ENCODE data around the gene SLC23A2.
"Not testable (repeated sequence)": the region's sequence is repeated elsewhere in the genome, so short reads cannot be mapped to it uniquely, and the experiment has no call there.

Gene SLC23A2

DNA sequence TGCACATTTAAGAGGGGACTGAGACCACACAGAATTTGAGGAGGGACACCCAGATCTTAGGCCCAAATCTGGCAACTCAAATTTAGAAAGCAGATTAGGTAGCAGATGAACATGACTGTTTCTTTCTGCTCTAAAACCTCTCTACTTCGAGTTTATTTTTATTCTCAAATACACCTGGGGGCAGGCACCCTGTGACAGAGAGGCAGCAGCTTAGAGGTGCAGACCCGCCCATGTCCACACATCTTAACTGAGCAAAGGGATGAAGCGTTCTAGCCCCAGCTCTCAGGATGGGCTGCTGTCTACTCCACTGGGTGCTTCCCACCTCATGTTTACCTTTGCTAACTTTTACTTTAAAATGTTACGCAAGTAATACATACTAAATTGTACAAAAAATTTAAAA lies 125.0 kb downstream of the SLC23A2 start:
- no peak for DNase-seq (ENCODE audit: low spot score)

DNA sequence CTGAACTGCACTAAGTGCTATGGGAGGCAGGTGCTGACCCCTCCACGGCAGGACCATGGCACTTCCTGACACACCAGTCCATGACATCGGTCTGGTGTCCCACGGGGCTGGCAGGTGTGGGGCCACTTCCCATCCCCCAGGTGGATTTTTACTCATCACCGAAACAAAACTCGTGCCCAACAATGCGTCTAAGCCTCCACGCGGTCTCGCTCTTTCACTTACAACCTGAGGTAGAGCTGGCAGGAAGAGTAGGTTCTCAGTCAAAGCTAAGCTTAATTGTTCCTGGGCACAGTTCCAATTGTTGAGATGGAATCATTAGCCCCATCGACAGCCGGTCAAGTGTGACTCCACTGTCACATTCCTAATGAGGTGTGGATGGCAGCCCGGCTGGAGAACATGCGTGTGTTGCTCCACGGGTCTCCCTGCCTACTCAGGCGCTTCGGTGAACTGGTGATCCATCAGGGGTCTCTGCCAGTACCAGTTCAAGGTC lies 125.7 kb downstream of the SLC23A2 start:
- DNase-seq (ENCODE audit: low spot score) = no peak

DNA sequence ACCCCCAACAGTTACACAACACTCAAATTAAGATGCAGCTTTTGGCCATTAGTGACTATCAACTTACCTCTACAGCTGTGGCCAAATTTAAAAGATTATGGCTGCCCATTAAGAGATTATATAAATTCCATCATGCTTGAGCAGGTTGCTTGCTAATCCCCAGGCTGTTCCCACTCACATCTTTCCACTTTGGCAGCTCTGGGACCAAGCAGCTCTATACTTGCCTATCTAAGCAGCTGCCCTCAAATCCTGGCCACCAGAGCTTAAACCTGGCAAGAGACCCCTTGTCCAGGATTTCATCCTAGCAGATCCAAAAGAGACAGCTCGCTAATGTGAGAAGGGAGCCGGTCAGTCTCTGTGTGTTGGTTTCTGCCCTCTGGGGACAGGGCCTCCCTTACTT lies 127.9 kb downstream of the SLC23A2 start:
- no peak for DNase-seq (ENCODE audit: low spot score)

DNA sequence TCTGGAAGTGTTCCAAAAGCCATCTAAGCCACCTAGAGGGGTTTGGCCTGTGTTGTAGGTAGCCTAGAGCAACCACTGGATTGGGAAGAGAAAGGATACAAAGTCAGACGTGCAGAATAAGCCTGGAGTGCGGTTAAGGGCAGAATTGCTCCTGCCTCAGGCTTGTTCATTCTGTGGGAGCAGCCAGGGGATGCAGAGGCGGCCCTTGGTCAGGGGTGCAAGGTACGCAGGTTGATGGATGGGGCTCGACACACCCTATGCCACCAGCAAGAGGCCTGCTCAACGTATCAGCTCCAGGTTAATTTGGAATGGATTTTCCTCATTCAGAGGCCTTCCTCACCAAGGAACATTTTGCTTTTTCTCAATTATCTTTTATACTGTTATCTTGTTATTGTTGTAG lies 129.8 kb downstream of the SLC23A2 start:
- DNase-seq (ENCODE audit: low spot score) = no peak

DNA sequence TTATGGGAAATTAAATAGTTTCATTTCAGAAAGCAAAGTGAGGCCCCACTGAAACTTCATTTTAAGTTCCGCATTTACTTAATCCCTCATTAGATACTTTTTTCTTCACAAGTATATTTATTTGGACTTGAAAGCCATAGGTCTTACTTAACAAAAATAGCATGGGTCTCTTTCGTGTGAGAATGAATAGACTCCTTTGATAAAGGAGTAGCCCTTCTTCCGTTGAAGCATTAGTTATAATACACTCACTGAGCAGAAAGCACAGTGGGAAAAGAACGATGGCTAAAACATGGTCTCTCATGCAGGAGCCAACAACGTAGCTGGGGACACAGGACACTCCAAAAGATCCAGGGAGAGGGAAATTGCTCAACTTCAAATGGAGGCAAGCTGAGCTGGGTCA lies 130.4 kb downstream of the SLC23A2 start:
- DNase-seq (ENCODE audit: low spot score) = no peak

DNA sequence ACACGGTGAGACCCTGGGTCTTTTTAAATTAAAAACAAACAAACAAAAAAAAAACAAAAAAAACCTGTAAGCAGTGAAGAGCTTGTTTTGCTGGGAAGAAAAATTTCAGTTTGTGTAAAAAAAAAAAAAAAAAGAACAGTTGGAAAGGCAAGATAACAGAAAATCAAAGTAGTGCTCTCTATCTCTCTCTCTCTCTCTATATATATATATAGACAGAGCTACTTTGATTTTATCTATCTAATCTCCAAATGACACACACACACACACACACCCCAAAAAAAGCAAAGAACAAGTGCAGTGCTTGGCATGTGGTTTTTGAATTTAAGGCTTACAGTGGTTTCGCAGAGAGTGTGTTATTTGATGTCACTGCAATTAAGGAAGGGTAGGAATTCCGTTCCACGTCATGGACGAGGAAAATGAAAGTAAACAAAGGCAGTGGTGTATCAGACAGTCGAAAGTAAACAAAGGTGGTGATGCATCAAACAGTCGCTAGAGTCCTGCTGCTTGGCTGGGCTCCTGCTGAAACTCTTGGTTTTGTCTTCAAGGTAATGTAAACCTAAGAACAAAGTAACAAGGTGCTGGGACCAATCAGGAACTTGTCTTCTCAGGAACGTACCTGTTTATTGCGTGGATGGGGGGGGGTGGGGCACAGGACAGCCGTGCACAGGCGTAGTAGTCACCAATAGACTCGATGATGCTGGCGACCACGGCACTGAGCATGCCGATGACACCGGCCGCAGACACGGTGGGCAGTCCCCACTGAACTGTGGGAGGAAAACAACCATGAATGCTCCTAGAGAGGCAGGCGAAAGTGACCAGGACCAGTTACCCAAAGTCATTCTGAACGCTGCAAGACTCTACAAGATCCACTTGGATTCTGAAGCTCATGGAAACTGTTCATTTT lies 131.8 kb downstream of the SLC23A2 start:
- no peak for DNase-seq (ENCODE audit: low spot score)

DNA sequence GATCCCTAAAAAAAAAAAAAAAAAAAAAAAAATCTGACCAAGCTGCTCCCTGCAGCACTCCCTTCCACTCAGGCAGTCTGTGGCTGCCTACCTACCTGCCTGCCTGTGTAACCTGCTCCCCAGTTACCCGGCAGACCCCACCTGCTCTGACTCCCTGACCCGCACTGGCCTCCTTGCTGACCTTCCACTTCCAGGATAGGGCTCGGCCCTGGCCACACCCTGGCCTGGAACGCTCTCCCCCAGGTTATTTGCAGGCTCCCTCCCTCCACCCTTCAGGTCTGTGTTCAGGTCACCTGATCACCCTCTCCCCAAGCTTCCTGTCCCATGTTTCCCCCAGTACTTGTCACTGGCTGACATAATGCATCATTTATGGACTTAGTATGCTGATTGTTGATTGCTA lies 134.3 kb downstream of the SLC23A2 start:
- no peak for DNase-seq (ENCODE audit: low spot score)

DNA sequence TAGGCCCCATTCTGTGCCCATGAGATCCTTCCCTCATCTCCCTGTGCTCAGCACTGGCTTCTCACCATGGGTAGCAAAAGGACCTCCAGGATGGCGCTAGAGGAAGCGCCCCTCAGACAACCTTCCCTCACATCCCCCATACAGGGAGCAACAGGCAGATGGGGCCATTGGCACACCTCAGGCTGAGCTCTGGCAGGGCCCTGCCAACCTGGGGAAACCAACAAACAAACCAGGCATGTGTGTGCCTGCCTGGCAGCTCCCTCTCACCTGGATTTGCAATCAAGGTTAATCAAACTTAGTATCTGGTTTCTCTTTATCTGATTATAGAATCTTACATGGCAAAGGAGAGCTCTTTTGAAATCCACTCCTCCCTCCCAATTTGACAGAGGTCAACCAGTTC lies 134.9 kb downstream of the SLC23A2 start:
- DNase-seq (ENCODE audit: low spot score) = no peak

DNA sequence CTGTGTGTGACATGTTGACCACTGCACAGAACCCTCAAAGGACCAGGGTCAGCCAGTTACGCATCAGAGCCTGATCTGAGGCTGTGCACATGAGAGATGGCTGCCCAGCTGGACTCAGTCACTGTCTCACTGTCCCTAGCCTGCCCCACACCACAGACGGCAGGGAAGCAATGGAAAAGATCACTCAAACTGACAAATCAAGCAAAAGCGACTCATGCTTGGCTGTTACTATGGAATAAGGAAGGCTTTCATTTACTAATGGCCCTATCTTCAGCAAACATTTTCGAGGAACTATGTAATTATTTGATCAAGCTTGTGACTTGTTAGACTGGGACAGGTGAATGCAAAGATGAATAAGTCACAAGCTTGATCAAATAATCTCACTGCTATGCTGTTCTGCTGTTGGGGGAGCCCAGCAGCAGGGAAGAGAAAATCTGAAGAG lies 137.0 kb downstream of the SLC23A2 start:
- no peak for DNase-seq (ENCODE audit: low spot score)

DNA sequence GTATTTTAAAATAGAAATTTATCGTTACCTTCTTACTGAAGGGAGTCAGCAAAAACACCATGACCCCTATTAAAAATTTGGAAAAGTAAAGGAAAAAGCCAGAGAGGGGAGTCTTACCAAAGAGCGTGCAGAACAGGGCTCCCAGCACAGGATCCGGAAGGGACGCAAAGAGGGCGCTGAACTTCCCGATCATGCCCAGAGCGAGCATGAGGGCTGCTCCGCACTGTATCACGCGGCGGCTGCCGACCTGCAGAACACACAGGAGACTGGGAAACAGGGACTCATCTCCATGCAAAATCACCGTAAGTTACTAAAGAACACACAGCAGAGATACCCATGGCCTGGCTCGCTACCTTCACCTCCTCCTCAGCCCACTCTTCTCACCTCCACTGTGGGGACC lies 138.6 kb downstream of the SLC23A2 start:
- DNase-seq (ENCODE audit: low spot score) = no peak

DNA sequence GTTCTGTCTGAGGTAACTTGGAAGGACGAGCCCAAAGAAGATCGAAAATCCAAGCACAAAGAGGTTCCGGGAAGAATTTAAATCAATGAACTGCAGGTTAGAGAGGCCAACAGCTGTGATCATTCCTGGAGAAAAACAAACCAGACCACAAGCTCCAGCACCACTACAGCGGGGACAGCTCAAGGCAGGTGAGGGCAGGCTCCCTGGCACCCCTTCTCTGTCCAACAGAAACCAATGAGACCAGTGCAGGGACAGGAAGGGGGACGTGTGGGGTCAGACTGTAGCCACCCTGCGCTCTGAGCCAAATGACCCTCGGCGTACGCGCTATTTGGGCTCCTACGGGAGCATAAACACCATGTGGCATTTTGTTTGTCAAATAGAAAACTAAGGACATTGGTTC lies 139.3 kb downstream of the SLC23A2 start:
- no peak for DNase-seq (ENCODE audit: low spot score)

DNA sequence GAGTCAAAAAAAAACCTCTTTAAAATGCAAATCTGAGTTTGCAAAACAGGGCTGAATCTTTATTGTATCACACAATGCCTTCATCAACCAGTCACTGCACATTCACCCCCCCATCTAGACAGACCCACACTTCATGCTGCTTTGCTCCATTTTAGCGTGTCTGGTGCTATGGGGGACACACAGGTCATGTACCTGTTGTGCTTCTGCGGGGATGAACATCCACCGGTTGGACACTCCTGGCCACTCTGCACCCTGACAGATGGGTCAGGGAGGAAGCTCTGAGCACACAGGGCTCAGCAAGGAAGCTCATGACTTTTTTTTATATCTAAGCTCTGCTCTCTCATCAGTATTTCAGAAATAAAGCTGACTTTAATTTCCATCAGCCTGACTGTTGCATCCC lies 143.3 kb downstream of the SLC23A2 start:
- DNase-seq (ENCODE audit: low spot score) = no peak

DNA sequence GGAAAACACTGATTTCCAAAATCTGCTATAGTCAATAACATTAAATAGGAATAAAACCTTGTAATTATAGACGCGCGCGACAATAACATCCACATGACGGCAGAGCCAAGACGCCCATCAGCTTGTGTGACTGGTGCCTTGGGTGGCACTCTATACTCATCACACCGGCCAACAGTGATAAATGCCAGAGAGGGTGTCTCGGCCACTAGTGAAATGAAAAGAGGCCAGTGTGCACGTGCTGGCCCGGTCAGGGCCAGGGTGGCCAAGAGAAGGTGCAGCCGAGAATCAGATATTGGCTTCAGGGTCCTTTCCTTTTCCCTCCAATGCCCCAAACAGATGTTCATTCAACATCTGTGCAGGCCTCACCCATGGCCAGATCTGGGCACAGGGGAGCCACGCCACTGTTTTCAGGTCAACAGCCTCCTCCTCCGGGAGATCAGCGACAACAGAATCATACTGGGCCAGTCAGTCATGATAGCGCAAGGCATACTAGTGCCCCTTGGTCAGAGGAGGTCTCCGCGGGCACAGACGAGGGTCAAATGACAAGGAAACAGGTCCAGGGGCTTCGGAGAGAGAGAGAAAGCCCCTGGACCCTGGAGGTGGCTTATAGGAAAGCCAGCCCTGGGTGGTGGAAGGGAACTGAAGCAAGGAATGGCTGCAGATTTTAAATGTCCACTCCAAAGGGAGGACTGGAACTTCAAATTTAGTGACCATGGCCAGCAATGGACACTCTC lies 145.1 kb downstream of the SLC23A2 start:
- no peak for DNase-seq (ENCODE audit: low spot score)

DNA sequence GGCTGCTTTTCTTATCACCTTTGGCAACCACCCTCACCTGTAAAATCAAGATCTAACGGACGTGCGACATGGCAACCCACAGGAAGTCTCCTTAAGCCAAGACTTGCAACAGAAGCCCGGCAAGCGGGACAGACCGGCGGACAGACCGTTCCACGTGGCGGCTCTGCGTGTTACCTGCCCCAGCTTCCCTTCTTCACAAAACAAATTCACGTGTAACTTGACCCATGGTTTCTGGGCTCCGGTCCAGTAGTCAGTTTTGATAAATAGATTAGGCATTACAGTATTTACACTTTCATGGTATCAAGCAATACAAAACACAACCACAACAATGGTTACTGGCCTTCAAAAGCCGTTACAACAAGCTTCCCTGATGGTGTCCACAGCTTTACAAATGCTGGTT lies 145.8 kb downstream of the SLC23A2 start:
- no peak for DNase-seq (ENCODE audit: low spot score)

DNA sequence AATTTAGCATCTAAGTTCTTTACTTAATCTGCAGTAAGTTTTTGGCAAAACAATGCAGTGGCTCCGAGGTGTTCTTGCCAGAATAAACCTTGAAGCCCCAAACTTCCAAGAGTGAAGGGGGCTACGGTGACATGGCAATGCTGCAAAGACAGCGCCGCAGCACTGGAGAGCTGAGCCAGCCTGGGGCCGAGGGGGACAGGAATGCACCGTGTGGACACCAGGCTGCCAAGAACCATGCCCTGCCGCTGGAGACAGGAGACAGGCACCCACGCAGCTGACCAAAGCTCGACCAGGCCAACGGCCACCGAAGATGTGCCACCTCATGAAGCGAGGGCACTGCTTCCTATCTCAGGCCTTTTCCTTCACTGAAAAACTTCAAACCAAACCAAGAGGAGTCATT lies 146.2 kb downstream of the SLC23A2 start:
- DNase-seq (ENCODE audit: low spot score) = no peak

DNA sequence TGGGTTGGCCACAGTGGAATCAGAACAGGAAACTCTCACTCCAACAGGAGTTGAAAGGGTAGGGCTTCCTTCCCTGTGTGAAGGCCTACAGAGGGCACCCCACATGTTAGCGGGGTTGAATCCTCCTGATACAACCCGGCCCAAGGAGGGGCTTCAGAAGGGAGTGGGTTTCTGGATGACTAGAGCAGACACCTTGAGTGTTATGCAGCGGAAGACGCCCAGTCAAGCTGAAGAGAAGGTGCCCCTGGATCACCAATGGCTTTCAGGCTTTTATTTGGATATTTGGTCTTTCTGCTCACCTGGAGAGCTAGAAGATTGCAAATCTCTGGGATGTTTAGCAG lies 146.8 kb downstream of the SLC23A2 start:
- DNase-seq (ENCODE audit: low spot score) = no peak

DNA sequence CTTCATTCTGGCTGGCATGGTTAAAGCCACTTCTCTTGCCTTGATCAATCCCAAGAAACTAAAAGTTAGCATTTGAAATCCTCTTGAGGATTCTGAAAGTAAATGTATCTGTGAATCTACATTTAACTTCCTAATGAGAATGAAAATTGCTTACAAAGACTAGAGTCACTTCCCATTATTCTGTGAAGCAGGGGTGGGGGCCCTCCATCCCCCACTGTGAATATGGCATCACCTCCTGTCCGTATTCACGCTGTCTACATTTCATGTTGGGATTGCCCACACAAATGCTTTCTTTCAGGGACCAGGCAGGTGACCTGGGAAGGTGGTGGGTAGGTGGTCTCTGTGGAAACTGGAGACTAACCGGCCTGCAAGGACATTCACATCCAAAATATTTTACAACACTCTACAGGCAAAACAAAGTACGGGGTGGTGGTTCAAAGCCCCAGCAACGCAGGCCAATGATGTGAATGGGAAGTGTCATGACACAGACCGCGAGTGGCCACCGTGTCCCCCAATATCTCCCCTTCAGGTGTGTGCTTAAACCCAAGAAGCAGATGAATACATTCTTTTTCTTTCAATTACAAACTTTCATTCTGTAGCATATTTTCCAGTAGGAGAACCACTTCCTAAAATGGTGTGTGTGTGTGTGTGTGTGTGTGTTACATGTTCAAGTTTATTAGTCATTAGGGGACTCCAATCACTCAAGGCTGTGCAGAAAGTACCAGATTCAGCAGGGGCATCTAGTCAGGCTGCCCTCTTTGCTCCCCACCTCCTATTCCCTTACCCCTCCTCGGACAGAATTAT lies 147.4 kb downstream of the SLC23A2 start:
- no peak for DNase-seq (ENCODE audit: low spot score)

DNA sequence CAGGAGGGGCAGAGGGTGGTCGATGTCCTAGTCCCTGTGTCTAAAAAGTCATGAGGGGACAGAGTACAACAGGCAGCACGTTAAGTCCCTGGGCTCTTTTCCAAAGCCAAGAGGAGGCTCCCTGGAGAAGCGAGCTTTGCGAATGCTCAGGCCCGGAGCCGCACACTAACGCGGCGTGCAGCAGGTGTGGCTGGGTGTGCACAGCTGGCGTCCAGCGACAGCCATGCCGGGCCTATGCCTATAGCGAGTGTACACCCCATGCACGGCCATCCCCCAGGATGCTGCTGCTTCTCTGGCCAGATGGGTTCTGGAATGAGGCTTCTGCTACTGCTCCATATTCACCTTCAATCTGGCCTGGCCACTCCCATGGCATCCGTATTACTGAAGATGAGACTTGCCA lies 148.3 kb downstream of the SLC23A2 start:
- no peak for DNase-seq (ENCODE audit: low spot score)

DNA sequence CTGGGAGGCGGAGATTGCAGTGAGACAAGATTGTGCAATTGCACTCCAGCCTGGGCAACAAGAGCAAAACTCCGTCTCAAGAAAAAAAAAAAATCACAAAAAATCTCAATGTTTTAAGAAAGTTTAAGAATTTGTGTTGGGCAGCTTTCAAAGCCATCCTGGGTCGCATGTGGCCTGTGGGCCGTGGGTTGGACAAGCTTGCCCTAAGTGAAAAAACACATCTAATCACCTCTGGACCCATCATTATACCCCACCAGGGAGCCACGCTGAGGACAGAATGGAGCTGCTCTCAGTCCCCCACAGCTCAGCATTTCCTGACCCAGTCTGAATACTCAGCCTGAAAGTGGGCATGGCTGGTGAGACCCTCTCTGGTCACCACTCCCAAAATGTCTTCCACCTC lies 150.3 kb downstream of the SLC23A2 start:
- no peak for DNase-seq (ENCODE audit: low spot score)

DNA sequence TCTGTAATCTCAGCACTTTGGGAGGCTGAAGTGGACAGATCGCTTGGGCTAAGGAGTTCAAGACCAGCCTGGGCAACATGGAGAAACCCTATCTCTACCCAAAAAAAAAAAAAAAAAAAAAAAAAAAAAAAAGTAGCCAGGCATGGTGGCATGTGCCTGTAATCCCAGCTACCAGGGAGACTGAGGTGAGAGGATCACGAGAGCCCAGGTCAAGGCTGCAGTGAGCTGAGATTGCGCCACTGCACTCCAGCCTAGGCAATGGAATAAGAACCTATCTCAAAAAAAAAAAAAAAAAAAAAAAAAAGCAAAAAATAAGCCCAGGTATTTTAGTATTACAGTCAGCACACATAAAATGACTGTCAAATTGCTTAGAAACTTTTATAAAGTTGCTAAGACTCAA lies 152.5 kb downstream of the SLC23A2 start:
- not testable (repeated sequence) for DNase-seq (ENCODE audit: low spot score)

DNA sequence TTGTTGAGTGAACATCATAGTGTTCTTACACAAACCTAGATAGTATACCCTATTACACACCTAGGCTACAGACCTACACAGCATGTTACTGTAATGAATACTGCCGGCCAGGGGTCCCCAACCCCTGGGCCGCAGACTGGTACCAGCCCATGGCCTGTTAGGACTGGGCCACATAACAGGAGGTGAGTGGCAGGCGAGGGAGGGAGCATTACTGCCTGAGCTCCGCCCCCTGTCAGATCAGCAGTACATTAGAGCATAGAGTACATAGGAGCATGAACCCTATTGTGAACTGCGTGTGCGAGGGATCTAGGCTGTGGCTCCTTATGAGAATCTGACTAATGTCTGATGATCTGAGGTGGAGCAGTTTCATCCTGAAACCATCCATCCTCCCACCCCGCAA lies 153.3 kb downstream of the SLC23A2 start:
- no peak for DNase-seq (ENCODE audit: low spot score)

DNA sequence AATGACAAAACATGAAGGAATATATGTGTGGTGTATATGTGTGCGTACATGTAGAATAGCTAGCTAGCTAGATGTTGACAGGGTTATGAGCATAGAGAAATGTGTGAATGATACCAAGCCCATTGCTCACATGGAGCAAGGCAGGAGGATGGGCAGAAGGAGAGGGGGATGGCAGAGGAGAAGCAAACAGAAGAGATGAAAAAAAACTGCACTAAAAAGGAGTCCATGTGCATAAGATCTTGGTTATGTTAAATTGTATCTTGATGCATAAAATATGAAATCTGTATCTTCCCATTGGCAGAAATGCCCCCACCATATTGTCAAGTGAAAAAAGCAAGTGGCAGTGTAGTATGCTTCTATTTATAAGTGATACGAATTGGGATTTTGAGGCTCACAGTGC lies 154.5 kb downstream of the SLC23A2 start:
- DNase-seq (ENCODE audit: low spot score) = no peak

All from HuH-7.5 (cell line).